HG03139 (cell line): ENCODE results near the gene ADGRF4.
"Not testable (repeated sequence)": the region's sequence is repeated elsewhere in the genome, so short reads cannot be mapped to it uniquely, and the experiment has no call there.

Experiments
- ATAC-seq: cut with Tn5 transposase; IDR thresholded peaks from one replicate; pipeline ENCODE4 v1.9.1; 2021; ENCODE audit not compliant: unreplicated experiment

The ADGRF4 gene

GRCh38 chr6:47734831-47735481 lies 36.6 kb downstream of the ADGRF4 start:
- no peak for ATAC-seq

- no peak for ATAC-seq
Measured at GRCh38 chr6:47736083-47736700, 37.8 kb downstream of the ADGRF4 start.

GRCh38 chr6:47737406-47737805 lies 39.0 kb downstream of the ADGRF4 start:
- ATAC-seq: no peak

DNA sequence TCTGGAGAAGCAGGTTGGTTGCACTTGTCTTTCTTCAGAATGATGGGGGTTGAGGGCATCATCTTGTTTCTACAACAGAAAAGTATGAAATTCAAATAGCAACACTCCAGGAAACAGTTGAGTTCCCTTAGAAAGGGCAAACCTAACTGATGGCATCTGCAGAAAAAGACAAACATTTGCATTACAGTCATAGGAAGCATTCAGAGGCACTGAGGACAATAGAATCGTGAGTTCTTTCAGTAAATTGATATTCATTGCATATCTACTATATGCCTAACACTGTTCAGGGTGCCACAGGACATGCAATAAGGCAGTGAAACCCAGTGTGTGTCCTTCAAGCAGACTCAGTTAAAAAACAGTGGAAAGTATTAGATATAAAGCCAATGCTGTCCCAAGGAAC lies 42.3 kb downstream of the ADGRF4 start:
- ATAC-seq: no peak

GRCh38 chr6:47741807-47742206 lies 43.4 kb downstream of the ADGRF4 start:
- ATAC-seq: no peak

DNA sequence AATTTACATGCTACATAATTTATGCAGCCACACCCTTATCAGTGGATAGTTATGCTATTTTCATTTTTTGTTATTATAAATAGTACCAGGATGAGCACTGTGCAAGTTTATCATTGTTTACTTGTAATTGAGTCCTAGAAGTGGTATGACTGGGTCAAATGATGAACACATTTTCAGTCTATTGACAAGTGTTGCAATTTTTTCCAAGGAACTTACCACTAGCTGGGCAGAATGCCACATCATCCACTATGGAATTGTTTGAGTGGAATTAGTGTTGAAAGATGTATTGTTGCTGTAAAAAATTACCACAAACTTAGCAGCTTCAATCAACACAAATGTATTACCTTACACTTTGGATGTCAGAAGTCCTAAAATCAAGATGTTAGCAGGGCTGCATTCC lies 45.4 kb downstream of the ADGRF4 start:
- ATAC-seq: no peak

GRCh38 chr6:47745269-47745668 lies 46.9 kb downstream of the ADGRF4 start:
- ATAC-seq: not testable (repeated sequence)

- ATAC-seq: no peak
Measured at GRCh38 chr6:47749757-47750156, 51.4 kb downstream of the ADGRF4 start.

DNA sequence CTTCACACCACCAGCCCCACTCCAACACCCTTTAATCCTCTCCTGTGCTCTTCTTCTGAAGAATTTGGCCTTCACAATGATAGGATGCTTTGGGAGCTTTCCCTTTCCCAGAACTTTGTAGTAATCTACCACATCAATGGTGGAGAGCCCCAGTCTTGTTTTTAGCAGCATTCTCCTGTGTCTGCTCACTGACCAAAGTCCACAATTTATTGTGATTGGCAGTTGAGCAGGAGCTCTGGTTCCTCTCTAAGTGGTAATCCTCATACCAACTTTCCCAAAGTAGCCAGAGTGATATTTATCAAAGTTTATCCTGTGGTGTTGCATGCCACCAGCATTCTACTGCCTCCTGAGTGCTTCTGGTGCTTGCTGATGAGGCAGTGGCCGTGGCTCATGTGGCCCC lies 54.4 kb downstream of the ADGRF4 start:
- ATAC-seq: no peak

- ATAC-seq: no peak
Measured at GRCh38 chr6:47759364-47759763, 61.0 kb downstream of the ADGRF4 start.

GRCh38 chr6:47762502-47762901 lies 64.1 kb downstream of the ADGRF4 start:
- ATAC-seq: no peak

DNA sequence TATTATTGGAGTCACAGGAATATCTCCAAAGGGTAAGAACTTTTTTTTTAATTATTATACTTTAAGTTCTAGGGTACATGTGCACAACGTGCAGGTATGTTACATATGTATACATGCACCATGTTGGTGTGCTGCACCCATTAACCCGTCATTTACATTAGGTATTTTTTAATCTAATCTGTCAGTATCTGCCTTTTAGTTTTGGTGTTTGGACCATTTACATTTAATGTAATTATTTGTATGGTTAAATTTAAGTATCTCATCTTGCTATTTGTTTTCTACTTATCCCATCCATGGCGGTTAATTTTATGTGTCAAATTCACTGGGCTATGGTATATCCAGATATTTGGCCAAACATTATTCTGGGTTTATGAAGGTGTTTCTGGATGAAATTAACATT lies 68.1 kb downstream of the ADGRF4 start:
- ATAC-seq: no peak

GRCh38 chr6:47767102-47767501 lies 68.7 kb downstream of the ADGRF4 start:
- no peak for ATAC-seq

DNA sequence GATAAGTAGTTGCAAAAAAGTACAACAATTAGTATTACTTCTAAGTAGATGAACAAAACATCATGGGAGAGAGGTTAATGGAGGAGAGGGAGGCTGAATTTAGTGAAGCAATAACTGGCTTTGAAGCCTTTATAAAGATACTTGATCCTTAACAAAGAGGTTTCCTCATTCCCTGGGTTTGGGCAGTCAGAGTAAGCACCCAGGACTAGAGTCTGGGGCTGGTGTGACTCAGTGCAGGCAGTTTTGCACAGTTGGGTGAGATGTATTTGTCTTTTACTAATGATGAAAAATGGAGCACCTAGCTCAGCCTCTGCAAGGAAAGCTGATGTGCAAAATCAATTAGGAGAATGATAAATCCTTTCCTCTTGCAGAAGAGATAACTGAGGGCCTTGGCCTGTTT lies 71.6 kb downstream of the ADGRF4 start:
- ATAC-seq: no peak
